NCI-H1092 treated with DMSO at 0.1 percent for 48 hours (cell line): Measurements from ENCODE around the gene KLHL36.
A peak's percentile ranks its signal among the peaks of the same experiment; 100 is the strongest.

Source experiments
- DNase-seq: peaks from one replicate; lab custom pipeline; 2025; lab: John Stamatoyannopoulos, UW

Gene KLHL36

GRCh38 chr16:84699147-84699711 lies 50.9 kb downstream of the KLHL36 start:
- DNase-seq: no peak

GRCh38 chr16:84699712-84700445 lies 51.6 kb downstream of the KLHL36 start, which contains the start of gene USP10:
Gene USP10, plus strand, starts transcription at chr16:84700000. Its CDS starts 91 bp downstream, at chr16:84700091.
- DNase-seq: peak; percentile 81

- DNase-seq: no peak
Measured at GRCh38 chr16:84700446-84701300, 52.4 kb downstream of the KLHL36 start.

GRCh38 chr16:84703681-84704080 lies 55.4 kb downstream of the KLHL36 start:
- no peak for DNase-seq

- DNase-seq: no peak
Measured at GRCh38 chr16:84704253-84704652, 55.9 kb downstream of the KLHL36 start.

GRCh38 chr16:84706856-84707255 lies 58.5 kb downstream of the KLHL36 start:
- DNase-seq: no peak

GRCh38 chr16:84709609-84710008 lies 61.3 kb downstream of the KLHL36 start:
- no peak for DNase-seq

GRCh38 chr16:84710686-84711085 lies 62.4 kb downstream of the KLHL36 start:
- no peak for DNase-seq
